Measurements from ENCODE around the gene CELF2. TPM values are rescaled to one million over a fixed set of nuclear protein-coding genes. Genes with fewer than 3 reads are reported as not detected.

CELF2 gene
- polyA plus RNA-seq, 1 donor from 2014 or later: 55.5 TPM

DNA sequence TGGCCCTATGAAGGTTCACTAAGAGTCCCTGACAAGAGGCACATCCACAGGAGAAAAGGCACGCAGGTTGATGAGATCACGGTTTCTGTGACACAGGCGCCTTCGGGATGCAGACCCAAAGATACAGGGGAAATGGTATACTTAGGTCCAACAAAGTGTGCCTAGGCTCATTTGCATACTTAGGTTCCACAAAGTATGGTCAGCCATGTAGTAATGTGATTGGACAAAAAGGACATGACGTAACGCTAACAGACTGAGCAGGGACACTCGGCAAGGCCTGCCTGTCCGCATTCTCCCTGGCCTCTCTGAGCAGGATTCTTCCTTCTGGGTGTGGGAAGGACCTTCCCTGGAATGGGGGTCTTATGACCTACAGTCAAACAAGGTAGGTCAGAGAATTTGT is 190.6 kb downstream of the CELF2 start:
- Histone ChIP-seq H4K20me1 (ENCODE audit: insufficient read depth) (no peaks in the 10 kb centered on the region), H3K4me3 (ENCODE audit: low read length) (no peak overlapping the region), H3K79me2 (replicated peaks; ENCODE audit: insufficient read depth, low read length) (peaks cover 39% of the 10 kb centered on the region), H3K27ac (ENCODE audit: low read length) (peak overlapping the region; percentile 80), H3K4me2 (ENCODE audit: low read length) (no peak overlapping the region), H3K9me2 (ENCODE audit: insufficient read depth, low read length) (no peaks in the 10 kb centered on the region), H3K27me3 (ENCODE audit: insufficient read depth, low read depth, low read length) (no peaks in the 10 kb centered on the region), H3K9ac (ENCODE audit: low read length) (no peak overlapping the region), H3K36me3 (ENCODE audit: insufficient read depth, low read length) (no peaks in the 10 kb centered on the region), H2AFZ (ENCODE audit: low read depth, low read length) (no peak overlapping the region), H3K9me3 (ENCODE audit: low read length) (no peaks in the 10 kb centered on the region), H3F3A (ENCODE audit: insufficient read depth, low read length, poor library complexity, severe bottlenecking) (peaks cover 5% of the 10 kb centered on the region)
- TF ChIP-seq SMC3 (conservative IDR thresholded peaks at IDR 0.05; ENCODE audit: poor library complexity): no peak
- TF ChIP-seq RAD21 (conservative IDR thresholded peaks at IDR 0.05): no peak
- no peak for TF ChIP-seq CTCF (IDR thresholded peaks at IDR 0.05; ENCODE audit: poor library complexity, severe bottlenecking)
- no peak for TF ChIP-seq MXI1 (conservative IDR thresholded peaks at IDR 0.05; ENCODE audit: poor library complexity, severe bottlenecking)
- no peak for TF ChIP-seq EP300 (conservative IDR thresholded peaks at IDR 0.05; ENCODE audit: poor library complexity, severe bottlenecking)
- no peak for TF ChIP-seq TAF1 (IDR thresholded peaks at IDR 0.05; ENCODE audit: low read depth)
- no peak for TF ChIP-seq EZH2 (IDR thresholded peaks at IDR 0.05; ENCODE audit: borderline replicate concordance, insufficient read depth, low read length, poor library complexity, severe bottlenecking)
- TF ChIP-seq POLR2AphosphoS5 (IDR thresholded peaks at IDR 0.05): no peak
- TF ChIP-seq REST (IDR thresholded peaks at IDR 0.05; ENCODE audit: borderline replicate concordance): no peak

- Histone ChIP-seq H3K9me2 (ENCODE audit: insufficient read depth, low read length) (no peaks in the 10 kb centered on the region), H3K79me2 (replicated peaks; ENCODE audit: insufficient read depth, low read length) (peaks cover 42% of the 10 kb centered on the region), H3F3A (ENCODE audit: insufficient read depth, low read length, poor library complexity, severe bottlenecking) (peaks cover 5% of the 10 kb centered on the region), H2AFZ (ENCODE audit: low read depth, low read length) (no peak overlapping the region), H3K27me3 (ENCODE audit: insufficient read depth, low read depth, low read length) (no peaks in the 10 kb centered on the region), H3K9ac (ENCODE audit: low read length) (no peak overlapping the region), H3K27ac (ENCODE audit: low read length) (peak overlapping the region; percentile 80), H3K36me3 (ENCODE audit: insufficient read depth, low read length) (no peaks in the 10 kb centered on the region), H3K4me3 (ENCODE audit: low read length) (no peak overlapping the region), H3K9me3 (ENCODE audit: low read length) (no peaks in the 10 kb centered on the region), H4K20me1 (ENCODE audit: insufficient read depth) (no peaks in the 10 kb centered on the region), H3K4me2 (ENCODE audit: low read length) (no peak overlapping the region)
- TF ChIP-seq CTCF (IDR thresholded peaks at IDR 0.05; ENCODE audit: poor library complexity, severe bottlenecking) (no peak), EP300 (conservative IDR thresholded peaks at IDR 0.05; ENCODE audit: poor library complexity, severe bottlenecking) (no peak), TAF1 (IDR thresholded peaks at IDR 0.05; ENCODE audit: low read depth) (no peak), REST (IDR thresholded peaks at IDR 0.05; ENCODE audit: borderline replicate concordance) (no peak), MXI1 (conservative IDR thresholded peaks at IDR 0.05; ENCODE audit: poor library complexity, severe bottlenecking) (no peak), SMC3 (conservative IDR thresholded peaks at IDR 0.05; ENCODE audit: poor library complexity) (no peak), POLR2AphosphoS5 (IDR thresholded peaks at IDR 0.05) (no peak), RAD21 (conservative IDR thresholded peaks at IDR 0.05) (no peak), EZH2 (IDR thresholded peaks at IDR 0.05; ENCODE audit: borderline replicate concordance, insufficient read depth, low read length, poor library complexity, severe bottlenecking) (no peak)
These were observed 191.5 kb downstream of the CELF2 start for GRCh38 chr10:11208908-11209829.
